NT2/D1 (cell line): ENCODE results near the gene PPP2R5C.

Experiments used
- YY1 ChIP-seq: IDR thresholded peaks from 2 replicates; pipeline ENCODE4 v1.6.1; 2011; ENCODE audit not compliant: insufficient read length, insufficient read depth
- ZNF274 ChIP-seq: IDR thresholded peaks from 2 replicates; pipeline ENCODE4 v1.6.1; 2011; ENCODE audit warnings: mild to moderate bottlenecking, low read depth, low read length

GRCh38 chr14:101879529-101880336 is 118.2 kb downstream of the PPP2R5C start:
- no peak for TF ChIP-seq ZNF274
- TF ChIP-seq YY1 = no peak
